Measurements from ENCODE around the gene TRIML1.

DNA sequence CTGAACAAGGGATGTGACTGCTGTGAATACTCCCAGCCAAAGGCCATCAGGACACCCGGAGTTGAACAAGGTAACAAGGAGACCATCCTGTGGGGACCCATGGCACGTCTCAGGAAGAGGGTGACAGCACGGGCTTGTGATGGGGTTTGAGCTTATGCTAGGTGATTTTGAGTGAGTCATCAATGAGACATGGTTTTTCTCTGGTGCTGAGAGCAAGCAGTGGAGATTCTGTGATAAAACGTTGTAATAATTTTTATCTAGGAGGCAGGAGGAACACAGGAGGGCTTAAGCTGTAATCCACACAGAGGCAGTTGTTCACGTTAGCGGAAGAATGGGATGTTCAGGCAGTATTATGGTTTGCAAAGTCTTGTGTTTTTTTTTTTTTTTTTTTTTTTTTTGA is 36.0 kb downstream of the TRIML1 start:
- TF ChIP-seq, protein P1, sequence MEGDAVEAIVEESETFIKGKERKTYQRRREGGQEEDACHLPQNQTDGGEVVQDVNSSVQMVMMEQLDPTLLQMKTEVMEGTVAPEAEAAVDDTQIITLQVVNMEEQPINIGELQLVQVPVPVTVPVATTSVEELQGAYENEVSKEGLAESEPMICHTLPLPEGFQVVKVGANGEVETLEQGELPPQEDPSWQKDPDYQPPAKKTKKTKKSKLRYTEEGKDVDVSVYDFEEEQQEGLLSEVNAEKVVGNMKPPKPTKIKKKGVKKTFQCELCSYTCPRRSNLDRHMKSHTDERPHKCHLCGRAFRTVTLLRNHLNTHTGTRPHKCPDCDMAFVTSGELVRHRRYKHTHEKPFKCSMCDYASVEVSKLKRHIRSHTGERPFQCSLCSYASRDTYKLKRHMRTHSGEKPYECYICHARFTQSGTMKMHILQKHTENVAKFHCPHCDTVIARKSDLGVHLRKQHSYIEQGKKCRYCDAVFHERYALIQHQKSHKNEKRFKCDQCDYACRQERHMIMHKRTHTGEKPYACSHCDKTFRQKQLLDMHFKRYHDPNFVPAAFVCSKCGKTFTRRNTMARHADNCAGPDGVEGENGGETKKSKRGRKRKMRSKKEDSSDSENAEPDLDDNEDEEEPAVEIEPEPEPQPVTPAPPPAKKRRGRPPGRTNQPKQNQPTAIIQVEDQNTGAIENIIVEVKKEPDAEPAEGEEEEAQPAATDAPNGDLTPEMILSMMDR (IDR thresholded peaks at IDR 0.05), result no peak
- TF ChIP-seq EP300 (IDR thresholded peaks at IDR 0.05), result no peak

All from ovary (tissue), 3 donors.